ENCODE results near the gene SNRNP40.
A peak's percentile ranks its signal among the peaks of the same experiment; 100 is the strongest.

DNA sequence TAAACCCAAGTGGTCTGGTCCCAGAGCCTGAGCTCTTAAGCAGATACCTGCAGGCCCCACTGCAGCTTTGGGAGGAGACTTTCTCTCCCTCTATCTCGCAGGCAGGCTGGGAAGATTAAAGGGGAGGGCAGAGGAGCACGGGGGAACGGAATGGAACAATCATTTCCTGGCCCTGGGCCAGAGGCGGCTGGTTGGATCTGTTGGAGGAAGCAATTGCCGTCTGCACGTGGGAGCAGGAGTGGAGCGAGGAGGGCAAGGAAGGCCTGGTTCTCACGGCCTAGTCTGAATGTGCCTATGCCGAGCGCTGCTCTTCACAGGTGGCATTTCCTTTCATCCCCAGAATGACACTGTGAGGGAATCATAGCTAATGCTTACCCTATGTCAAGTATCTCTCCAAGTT is 80.6 kb downstream of the SNRNP40 start:
- no peak for TF ChIP-seq TEAD4 (IDR thresholded peaks at IDR 0.05; ENCODE audit: borderline replicate concordance, insufficient read depth)
- TF ChIP-seq, protein P1, sequence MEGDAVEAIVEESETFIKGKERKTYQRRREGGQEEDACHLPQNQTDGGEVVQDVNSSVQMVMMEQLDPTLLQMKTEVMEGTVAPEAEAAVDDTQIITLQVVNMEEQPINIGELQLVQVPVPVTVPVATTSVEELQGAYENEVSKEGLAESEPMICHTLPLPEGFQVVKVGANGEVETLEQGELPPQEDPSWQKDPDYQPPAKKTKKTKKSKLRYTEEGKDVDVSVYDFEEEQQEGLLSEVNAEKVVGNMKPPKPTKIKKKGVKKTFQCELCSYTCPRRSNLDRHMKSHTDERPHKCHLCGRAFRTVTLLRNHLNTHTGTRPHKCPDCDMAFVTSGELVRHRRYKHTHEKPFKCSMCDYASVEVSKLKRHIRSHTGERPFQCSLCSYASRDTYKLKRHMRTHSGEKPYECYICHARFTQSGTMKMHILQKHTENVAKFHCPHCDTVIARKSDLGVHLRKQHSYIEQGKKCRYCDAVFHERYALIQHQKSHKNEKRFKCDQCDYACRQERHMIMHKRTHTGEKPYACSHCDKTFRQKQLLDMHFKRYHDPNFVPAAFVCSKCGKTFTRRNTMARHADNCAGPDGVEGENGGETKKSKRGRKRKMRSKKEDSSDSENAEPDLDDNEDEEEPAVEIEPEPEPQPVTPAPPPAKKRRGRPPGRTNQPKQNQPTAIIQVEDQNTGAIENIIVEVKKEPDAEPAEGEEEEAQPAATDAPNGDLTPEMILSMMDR (IDR thresholded peaks at IDR 0.05): no peak
- no peak for TF ChIP-seq JUND (IDR thresholded peaks at IDR 0.05)
- TF ChIP-seq, protein P2, sequence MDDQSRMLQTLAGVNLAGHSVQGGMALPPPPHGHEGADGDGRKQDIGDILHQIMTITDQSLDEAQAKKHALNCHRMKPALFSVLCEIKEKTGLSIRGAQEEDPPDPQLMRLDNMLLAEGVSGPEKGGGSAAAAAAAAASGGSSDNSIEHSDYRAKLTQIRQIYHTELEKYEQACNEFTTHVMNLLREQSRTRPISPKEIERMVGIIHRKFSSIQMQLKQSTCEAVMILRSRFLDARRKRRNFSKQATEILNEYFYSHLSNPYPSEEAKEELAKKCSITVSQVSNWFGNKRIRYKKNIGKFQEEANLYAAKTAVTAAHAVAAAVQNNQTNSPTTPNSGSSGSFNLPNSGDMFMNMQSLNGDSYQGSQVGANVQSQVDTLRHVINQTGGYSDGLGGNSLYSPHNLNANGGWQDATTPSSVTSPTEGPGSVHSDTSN (IDR thresholded peaks at IDR 0.05): no peak
- TF ChIP-seq FOXM1 (IDR thresholded peaks at IDR 0.05; ENCODE audit: low read depth): no peak
- TF ChIP-seq, protein P3, sequence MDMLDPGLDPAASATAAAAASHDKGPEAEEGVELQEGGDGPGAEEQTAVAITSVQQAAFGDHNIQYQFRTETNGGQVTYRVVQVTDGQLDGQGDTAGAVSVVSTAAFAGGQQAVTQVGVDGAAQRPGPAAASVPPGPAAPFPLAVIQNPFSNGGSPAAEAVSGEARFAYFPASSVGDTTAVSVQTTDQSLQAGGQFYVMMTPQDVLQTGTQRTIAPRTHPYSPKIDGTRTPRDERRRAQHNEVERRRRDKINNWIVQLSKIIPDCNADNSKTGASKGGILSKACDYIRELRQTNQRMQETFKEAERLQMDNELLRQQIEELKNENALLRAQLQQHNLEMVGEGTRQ (IDR thresholded peaks at IDR 0.05; ENCODE audit: borderline replicate concordance, low read depth, low read length): no peak
- TF ChIP-seq, protein P4, sequence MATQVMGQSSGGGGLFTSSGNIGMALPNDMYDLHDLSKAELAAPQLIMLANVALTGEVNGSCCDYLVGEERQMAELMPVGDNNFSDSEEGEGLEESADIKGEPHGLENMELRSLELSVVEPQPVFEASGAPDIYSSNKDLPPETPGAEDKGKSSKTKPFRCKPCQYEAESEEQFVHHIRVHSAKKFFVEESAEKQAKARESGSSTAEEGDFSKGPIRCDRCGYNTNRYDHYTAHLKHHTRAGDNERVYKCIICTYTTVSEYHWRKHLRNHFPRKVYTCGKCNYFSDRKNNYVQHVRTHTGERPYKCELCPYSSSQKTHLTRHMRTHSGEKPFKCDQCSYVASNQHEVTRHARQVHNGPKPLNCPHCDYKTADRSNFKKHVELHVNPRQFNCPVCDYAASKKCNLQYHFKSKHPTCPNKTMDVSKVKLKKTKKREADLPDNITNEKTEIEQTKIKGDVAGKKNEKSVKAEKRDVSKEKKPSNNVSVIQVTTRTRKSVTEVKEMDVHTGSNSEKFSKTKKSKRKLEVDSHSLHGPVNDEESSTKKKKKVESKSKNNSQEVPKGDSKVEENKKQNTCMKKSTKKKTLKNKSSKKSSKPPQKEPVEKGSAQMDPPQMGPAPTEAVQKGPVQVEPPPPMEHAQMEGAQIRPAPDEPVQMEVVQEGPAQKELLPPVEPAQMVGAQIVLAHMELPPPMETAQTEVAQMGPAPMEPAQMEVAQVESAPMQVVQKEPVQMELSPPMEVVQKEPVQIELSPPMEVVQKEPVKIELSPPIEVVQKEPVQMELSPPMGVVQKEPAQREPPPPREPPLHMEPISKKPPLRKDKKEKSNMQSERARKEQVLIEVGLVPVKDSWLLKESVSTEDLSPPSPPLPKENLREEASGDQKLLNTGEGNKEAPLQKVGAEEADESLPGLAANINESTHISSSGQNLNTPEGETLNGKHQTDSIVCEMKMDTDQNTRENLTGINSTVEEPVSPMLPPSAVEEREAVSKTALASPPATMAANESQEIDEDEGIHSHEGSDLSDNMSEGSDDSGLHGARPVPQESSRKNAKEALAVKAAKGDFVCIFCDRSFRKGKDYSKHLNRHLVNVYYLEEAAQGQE (IDR thresholded peaks at IDR 0.05; ENCODE audit: low read depth, low read length): no peak
- TF ChIP-seq TAF1 (IDR thresholded peaks at IDR 0.05; ENCODE audit: borderline replicate concordance, low read depth, low read length): no peak
- TF ChIP-seq GABPA (IDR thresholded peaks at IDR 0.05; ENCODE audit: low read depth): no peak
- TF ChIP-seq EZH2phosphoT487 (IDR thresholded peaks at IDR 0.05; ENCODE audit: borderline replicate concordance, low read depth): no peak
- no peak for TF ChIP-seq SMC3 (IDR thresholded peaks at IDR 0.05; ENCODE audit: low read depth, low read length)
- TF ChIP-seq RFX5 (IDR thresholded peaks at IDR 0.05; ENCODE audit: low read length): 0 out of 2 replicates have a peak, but pooled peaks have one; percentile 38
- no peak for TF ChIP-seq FOSL2 (IDR thresholded peaks at IDR 0.05; ENCODE audit: borderline replicate concordance, low read depth)
